ENCODE results near the gene RHOT2. TPM values are rescaled to one million over a fixed set of nuclear protein-coding genes. Genes with fewer than 3 reads are reported as not detected.

The RHOT2 gene
- total RNA-seq, 1 experiment from 2014 or later = 210 TPM

DNA sequence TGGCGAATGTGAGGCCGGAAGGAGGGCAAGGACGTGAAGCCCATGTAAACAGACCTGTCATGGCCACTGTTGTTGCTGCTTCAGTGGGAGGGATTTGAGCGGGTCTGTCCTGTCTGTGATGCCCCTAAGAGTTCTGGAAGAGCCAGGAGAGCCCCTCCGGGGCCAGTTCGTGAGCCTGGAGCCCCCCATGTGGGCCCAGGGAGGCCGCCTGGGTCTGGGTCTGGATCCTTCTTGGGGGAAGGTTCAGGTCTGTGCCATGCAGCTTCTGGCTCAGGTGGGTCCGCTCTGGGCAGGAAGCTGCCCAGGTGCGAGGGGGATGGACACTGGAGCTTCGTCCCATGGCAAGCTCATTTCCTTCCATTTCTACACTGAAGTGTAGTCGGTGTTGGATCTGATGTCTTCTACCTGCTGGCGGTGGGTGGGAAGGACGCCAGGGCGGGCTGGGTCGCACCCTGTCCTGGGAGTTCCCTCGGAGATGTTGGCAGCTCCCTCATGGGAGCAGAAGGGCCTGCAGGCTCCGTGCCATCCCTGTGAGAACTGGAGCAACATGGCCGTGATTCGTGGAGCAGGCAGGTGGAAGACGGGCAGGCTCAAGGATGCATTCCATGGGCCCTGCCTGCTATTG lies 48.3 kb upstream of the RHOT2 start:
- no peaks in the 10 kb centered on the region for H3K23me2 ChIP-seq (ENCODE audit: insufficient read length, low read depth, low read length, poor library complexity, severe bottlenecking)
- no peak overlapping the region for H3K14ac ChIP-seq (ENCODE audit: insufficient read depth, low read length)
- no peak overlapping the region for H3K23ac ChIP-seq (ENCODE audit: insufficient read length, low read depth, low read length)
- no peak overlapping the region for H3K9ac ChIP-seq (ENCODE audit: extremely low read depth, insufficient read length, low read length)
- no peaks in the 10 kb centered on the region; the same call in 1 of the 2 replicates for H3K4me1 ChIP-seq (ENCODE audit: insufficient read depth, low read length)
- no peak overlapping the region for H3T11ph ChIP-seq (ENCODE audit: low read length)
- no peaks in the 10 kb centered on the region for H3K79me1 ChIP-seq (ENCODE audit: insufficient read depth, low read depth, low read length, poor library complexity, severe bottlenecking)
- H3K36me3 Mint-ChIP-seq (ENCODE audit: insufficient read depth in 1 of 3, low read depth in 3 of 3) = peaks cover 0 to 8% (median 3%) of the 10 kb centered on the region in 3 experiments; a peak in 4 of 7 replicates
- no peaks in the 10 kb centered on the region for H3K9me3 Mint-ChIP-seq
- peaks cover 15 to 26% of the 10 kb centered on the region in 2 experiments for H3K4me1 Mint-ChIP-seq
- H3K4me2 ChIP-seq (ENCODE audit: insufficient read depth, insufficient read length, low read length) = no peak overlapping the region
- H2BK120ac ChIP-seq (ENCODE audit: low read depth, low read length, poor library complexity, severe bottlenecking) = no peak overlapping the region
- no peak overlapping the region for H3K27ac ChIP-seq (ENCODE audit: insufficient read length, low read depth, low read length)
- H2BK5ac ChIP-seq (ENCODE audit: insufficient read length, low read length) = no peak overlapping the region
- DNase-seq = no peak
- no peaks in the 10 kb centered on the region for H3K9me3 ChIP-seq (ENCODE audit: control insufficient read depth, low read depth, low read length)
- H2AK5ac ChIP-seq (ENCODE audit: insufficient read length, low read length) = no peak overlapping the region
- no peak overlapping the region for H3K27ac Mint-ChIP-seq
- no peak overlapping the region for H3K4ac ChIP-seq (ENCODE audit: low read depth, low read length)
- H2BK12ac ChIP-seq (ENCODE audit: insufficient read length, low read depth, low read length) = no peak overlapping the region
- H3K18ac ChIP-seq (ENCODE audit: insufficient read length, low read depth, low read length) = no peak overlapping the region
- H4K8ac ChIP-seq (replicated peaks; ENCODE audit: insufficient read length, low read depth, low read length) = no peak overlapping the region
- no CpG with 5 or more reads among the region's 20 CpGs for WGBS (ENCODE audit: extremely low coverage, insufficient read length, low lambda C conversion rate)
- H2AFZ ChIP-seq (ENCODE audit: low read length) = no peak overlapping the region
- H4K91ac ChIP-seq (ENCODE audit: insufficient read length, low read depth, low read length) = no peak overlapping the region
- H4K5ac ChIP-seq (ENCODE audit: insufficient read length, low read depth, low read length) = no peak overlapping the region
- TF ChIP-seq, protein P1, sequence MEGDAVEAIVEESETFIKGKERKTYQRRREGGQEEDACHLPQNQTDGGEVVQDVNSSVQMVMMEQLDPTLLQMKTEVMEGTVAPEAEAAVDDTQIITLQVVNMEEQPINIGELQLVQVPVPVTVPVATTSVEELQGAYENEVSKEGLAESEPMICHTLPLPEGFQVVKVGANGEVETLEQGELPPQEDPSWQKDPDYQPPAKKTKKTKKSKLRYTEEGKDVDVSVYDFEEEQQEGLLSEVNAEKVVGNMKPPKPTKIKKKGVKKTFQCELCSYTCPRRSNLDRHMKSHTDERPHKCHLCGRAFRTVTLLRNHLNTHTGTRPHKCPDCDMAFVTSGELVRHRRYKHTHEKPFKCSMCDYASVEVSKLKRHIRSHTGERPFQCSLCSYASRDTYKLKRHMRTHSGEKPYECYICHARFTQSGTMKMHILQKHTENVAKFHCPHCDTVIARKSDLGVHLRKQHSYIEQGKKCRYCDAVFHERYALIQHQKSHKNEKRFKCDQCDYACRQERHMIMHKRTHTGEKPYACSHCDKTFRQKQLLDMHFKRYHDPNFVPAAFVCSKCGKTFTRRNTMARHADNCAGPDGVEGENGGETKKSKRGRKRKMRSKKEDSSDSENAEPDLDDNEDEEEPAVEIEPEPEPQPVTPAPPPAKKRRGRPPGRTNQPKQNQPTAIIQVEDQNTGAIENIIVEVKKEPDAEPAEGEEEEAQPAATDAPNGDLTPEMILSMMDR (conservative IDR thresholded peaks at IDR 0.05) = no peak
- H3K27me3 Mint-ChIP-seq (ENCODE audit: low read depth) = no peaks in the 10 kb centered on the region
- no peaks in the 10 kb centered on the region for H4K20me1 ChIP-seq (ENCODE audit: control insufficient read depth, insufficient read depth, insufficient read length)
- no peak overlapping the region for H2BK15ac ChIP-seq (ENCODE audit: low read depth, low read length)
- H3K56ac ChIP-seq (ENCODE audit: insufficient read length, low read depth, low read length) = no peak overlapping the region
- no peak overlapping the region for H3K4me3 Mint-ChIP-seq
- no peaks in the 10 kb centered on the region for H3K27me3 ChIP-seq (ENCODE audit: insufficient read depth, low read length)
- H3K79me2 ChIP-seq (ENCODE audit: insufficient read depth, low read length) = no peaks in the 10 kb centered on the region
- H2BK20ac ChIP-seq (ENCODE audit: low read depth, low read length, poor library complexity, severe bottlenecking) = no peak overlapping the region

Measured in H9 (cell line).